HUES64 (cell line): ENCODE data around the gene SLC22A3.
A peak's percentile ranks its signal among the peaks of the same experiment; 100 is the strongest.

Experiments
- H3K27ac ChIP-seq: 2 replicates; pipeline ENCODE4 v1.7.0; 2013; ENCODE audit warnings: low read depth, low read length, inconsistent platforms
- H3K27me3 ChIP-seq: 2 replicates; pipeline ENCODE4 v1.6.1; 2013; ENCODE audit warnings: mild to moderate bottlenecking, low read length; ENCODE audit not compliant: insufficient read depth
- H3K36me3 ChIP-seq: 2 replicates; pipeline ENCODE4 v1.6.1; 2013; ENCODE audit warnings: mild to moderate bottlenecking, low read length; ENCODE audit not compliant: insufficient read depth
- H3K4me1 ChIP-seq: 2 replicates; pipeline ENCODE4 v1.6.1; 2013; ENCODE audit warnings: mild to moderate bottlenecking, low read length, moderate library complexity; ENCODE audit not compliant: insufficient read depth
- H3K4me3 ChIP-seq: 2 replicates; pipeline ENCODE4 v1.5.1; 2013; ENCODE audit warnings: mild to moderate bottlenecking, low read length, moderate library complexity
- H3K9ac ChIP-seq: 2 replicates; pipeline ENCODE4 v1.6.1; 2013; ENCODE audit warnings: mild to moderate bottlenecking, low read depth, low read length
- H3K9me3 ChIP-seq: 2 replicates; pipeline ENCODE4 v1.6.1; 2013; ENCODE audit warnings: low read depth, low read length; ENCODE audit not compliant: insufficient read depth
- WGBS: fragments of 150-250, 120-280 bp; methylation state at CpG from one replicate; pipeline ENCODE4 v1.1.7; 2013; ENCODE audit warnings: missing lambda C conversion rate; 5-methylcytosine and 5-hydroxymethylcytosine counted together

SLC22A3 gene

DNA sequence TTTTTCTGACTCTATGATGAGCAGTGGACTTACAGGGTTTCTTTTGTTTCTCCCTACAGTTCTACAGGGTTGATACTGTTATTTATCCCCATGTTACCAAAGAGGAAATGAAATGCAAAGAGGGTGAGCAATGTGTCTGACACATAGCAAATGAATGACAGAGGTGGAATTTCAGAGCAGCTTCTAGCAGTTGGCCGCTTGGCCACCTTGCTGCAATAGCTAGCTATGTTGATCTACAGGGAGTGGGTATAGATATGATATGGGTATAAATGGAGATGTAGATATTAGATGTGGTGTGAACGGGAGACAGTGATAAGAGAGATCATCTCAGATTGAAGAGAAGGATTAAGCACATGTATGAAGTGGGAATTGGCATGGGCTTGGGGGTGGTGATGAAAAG is 10.9 kb upstream of the SLC22A3 start:
- no peaks in the 10 kb centered on the region; the same call in 1 of the 2 replicates for H3K4me1 ChIP-seq
- H3K27ac ChIP-seq, result no peak overlapping the region
- no peaks in the 10 kb centered on the region for H3K9me3 ChIP-seq
- no peaks in the 10 kb centered on the region for H3K27me3 ChIP-seq
- H3K4me3 ChIP-seq, result no peak overlapping the region
- 88% methylated on average over 2 of the region's 2 CpGs for WGBS
- H3K9ac ChIP-seq, result no peak overlapping the region
- no peaks in the 10 kb centered on the region for H3K36me3 ChIP-seq

DNA sequence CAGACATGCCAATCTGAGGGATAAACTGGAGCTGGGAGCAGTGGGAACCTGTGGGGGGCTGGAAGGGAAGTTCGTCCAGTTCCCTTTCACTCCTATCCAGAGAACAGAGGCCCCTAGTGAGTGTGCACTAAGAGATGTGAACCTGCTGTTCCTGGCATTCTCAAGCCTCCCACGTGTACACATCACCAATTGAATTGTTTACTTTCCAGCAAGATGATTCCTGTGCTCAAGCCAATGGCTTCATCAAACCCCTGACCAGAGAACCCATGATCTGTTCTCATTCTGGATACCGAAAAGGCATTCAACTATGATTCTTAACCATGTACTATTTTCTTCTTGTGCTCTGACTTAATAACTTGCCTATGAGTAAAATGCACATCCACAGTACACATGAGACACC is 10.2 kb upstream of the SLC22A3 start:
- Histone ChIP-seq H3K27me3 (no peaks in the 10 kb centered on the region), H3K9me3 (no peaks in the 10 kb centered on the region), H3K4me3 (no peak overlapping the region), H3K36me3 (no peaks in the 10 kb centered on the region), H3K9ac (no peak overlapping the region), H3K27ac (no peak overlapping the region), H3K4me1 (no peaks in the 10 kb centered on the region; the same call in 1 of the 2 replicates)
- 86% methylated on average over 3 of the region's 3 CpGs for WGBS

DNA sequence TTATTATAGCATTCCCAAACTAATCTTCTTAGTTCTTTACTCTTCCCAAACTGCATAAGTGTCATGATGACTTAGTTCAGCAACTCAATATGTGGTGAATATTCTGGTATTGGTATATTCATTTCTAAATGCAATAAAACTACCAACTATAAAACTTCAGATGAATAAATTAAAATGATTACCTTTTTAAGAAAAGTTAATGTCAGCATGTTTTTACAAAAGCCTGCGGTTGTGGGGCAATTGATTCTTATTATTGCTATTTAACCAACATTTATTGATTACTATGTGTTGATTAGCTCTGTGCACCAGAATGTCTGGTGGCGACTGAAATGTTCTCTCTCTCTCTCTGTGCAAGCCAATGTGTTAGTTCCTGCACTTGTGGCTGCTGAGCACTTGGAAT is 5.0 kb upstream of the SLC22A3 start:
- Histone ChIP-seq H3K9ac (no peak overlapping the region), H3K4me1 (no peaks in the 10 kb centered on the region), H3K27ac (no peak overlapping the region), H3K36me3 (no peaks in the 10 kb centered on the region), H3K9me3 (no peaks in the 10 kb centered on the region), H3K27me3 (peaks cover 26% of the 10 kb centered on the region), H3K4me3 (no peak overlapping the region)
- 100% methylated on average over 1 of the region's 2 CpGs for WGBS

DNA sequence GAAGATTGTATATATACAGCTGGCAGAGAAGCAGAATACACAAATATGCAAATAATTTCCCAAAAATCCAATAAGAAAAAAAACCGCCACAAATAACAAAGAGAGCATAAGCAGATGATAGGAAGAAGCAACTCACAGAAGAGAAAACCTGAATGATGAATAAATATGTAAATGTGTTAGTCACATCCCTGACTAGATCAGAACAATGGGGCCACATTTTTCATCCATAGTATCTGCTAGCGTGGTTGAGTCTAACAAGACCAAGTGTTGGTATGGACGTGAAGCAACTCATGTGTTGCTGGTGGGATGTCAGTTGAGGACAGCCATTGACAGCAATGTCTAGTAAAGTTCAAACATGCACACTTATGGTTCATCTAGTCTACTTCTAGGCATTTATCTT is 3.9 kb upstream of the SLC22A3 start:
- peaks cover 3% of the 10 kb centered on the region; the same call in 1 of the 2 replicates for H3K4me1 ChIP-seq
- H3K9me3 ChIP-seq, result no peaks in the 10 kb centered on the region
- H3K4me3 ChIP-seq, result no peak overlapping the region
- WGBS, result 87% methylated on average over 2 of the region's 3 CpGs
- no peak overlapping the region for H3K9ac ChIP-seq
- H3K27me3 ChIP-seq, result peaks cover 37% of the 10 kb centered on the region
- H3K27ac ChIP-seq, result no peak overlapping the region
- no peaks in the 10 kb centered on the region for H3K36me3 ChIP-seq

DNA sequence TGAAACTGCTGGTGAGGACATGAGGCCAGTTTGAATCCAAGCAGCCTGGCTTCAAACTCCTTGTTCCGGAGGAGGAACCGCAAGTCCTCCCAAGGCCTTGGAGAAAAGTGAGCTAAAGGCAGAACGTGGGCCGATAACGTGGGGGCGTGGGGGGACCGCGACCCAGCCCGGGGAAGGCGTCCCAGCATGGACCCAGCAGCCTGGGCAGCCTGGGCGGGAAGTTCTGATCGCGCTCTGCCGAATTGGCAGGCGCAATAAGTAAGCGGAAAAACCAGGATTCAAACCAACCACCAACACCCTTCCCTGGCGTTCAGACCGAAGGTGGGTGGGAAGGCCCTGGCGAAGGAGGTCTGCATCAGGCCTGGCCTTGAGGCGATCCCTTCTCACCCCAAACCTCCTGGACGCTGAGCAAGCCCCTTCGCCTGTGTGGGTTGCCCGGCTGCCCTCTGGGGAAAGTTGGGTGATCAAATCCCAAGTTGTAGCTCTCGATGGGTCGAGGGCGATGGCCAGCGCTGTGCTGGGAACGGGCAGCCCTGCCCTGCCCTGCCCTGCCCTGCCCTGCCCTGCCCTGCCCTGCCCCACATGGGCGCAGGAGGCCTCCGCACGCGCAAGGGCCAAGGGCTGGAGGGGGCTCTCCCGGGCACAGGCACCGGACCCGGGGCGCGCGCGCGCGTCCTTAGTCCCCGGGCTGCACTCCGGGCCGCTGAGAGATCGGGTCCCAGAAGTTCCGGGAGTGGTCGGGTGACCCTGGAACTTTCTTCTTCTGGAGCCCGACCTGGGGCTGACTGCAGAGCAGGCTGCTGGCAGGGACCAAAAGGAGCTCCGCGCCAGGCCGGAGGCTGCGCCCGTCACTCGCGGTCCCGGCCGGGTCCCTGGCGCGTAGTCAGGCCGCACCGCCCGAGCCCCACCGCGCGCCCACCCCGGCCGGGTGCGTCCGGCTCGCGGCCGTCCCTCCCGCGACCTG is 637 bp upstream of the SLC22A3 start:
- WGBS, result 32% methylated on average over 74 of the region's 74 CpGs
- H3K9ac ChIP-seq, result peak overlapping the region; percentile 45; the same call in 1 of the 2 replicates
- H3K9me3 ChIP-seq, result no peaks in the 10 kb centered on the region
- peaks cover 53% of the 10 kb centered on the region for H3K27me3 ChIP-seq
- no peaks in the 10 kb centered on the region for H3K36me3 ChIP-seq
- no peak overlapping the region for H3K27ac ChIP-seq
- H3K4me3 ChIP-seq, result peak overlapping the region; percentile 57
- peaks cover 3% of the 10 kb centered on the region; the same call in 1 of the 2 replicates for H3K4me1 ChIP-seq

DNA sequence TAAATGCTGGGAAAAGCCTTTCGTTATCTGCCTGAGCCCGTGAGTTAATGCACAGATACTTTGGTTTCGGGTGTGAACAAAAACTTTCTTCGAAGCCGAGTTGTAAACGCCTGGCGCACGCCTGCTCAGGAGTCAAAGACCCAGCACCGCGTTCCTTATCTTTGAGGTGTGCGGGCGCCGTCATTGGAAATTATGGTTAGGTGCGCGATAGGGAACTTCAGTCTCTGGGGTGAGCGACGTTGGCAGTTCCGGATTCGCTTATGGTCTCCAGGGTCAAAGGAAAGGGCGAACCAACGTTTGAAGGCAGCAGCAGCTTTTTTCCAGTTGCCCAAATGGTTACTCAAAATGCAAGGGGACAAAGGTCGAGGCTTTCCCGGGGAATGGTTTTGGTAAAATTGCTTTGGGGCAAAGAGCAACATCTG is 853 bp downstream of the SLC22A3 start:
- Histone ChIP-seq H3K36me3 (no peaks in the 10 kb centered on the region), H3K4me3 (peak overlapping the region; percentile 57), H3K27ac (no peak overlapping the region), H3K4me1 (peaks cover 3% of the 10 kb centered on the region; the same call in 1 of the 2 replicates), H3K27me3 (peaks cover 53% of the 10 kb centered on the region), H3K9ac (peak overlapping the region; percentile 53), H3K9me3 (no peaks in the 10 kb centered on the region)
- whole genome bisulfite sequencing, result 2% methylated on average over 23 of the region's 23 CpGs

DNA sequence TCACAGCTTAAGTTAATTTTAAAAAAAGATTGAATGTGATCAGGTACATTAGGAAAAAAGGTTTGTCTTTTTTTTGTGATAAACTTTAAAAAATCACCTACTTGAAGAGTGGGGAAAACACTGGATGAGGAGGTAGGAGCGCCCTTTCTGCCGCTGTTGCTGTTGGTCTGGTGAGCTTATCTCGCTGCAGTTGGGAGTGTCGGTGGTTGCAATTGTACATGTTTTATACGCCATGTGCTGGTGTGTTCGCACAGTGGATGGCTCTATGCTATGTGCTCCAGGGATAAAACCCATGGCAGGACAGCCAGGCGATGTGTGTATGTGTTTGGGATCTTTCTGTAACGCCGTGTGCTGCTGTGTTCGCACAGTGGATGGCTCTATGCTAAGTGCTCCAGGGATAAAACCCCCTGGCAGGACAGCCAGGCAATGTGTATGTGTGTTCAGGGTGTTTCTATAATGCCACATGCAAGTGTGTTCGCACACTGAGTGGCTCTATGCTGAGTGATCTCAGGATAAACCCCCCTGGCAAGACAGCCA is 1.7 kb downstream of the SLC22A3 start:
- 62% methylated on average over 11 of the region's 11 CpGs for WGBS
- Histone ChIP-seq H3K27me3 (peaks cover 53% of the 10 kb centered on the region), H3K9ac (no peak overlapping the region), H3K36me3 (no peaks in the 10 kb centered on the region), H3K27ac (no peak overlapping the region), H3K4me3 (peak overlapping the region; percentile 57), H3K9me3 (no peaks in the 10 kb centered on the region), H3K4me1 (peaks cover 3% of the 10 kb centered on the region; the same call in 1 of the 2 replicates)

DNA sequence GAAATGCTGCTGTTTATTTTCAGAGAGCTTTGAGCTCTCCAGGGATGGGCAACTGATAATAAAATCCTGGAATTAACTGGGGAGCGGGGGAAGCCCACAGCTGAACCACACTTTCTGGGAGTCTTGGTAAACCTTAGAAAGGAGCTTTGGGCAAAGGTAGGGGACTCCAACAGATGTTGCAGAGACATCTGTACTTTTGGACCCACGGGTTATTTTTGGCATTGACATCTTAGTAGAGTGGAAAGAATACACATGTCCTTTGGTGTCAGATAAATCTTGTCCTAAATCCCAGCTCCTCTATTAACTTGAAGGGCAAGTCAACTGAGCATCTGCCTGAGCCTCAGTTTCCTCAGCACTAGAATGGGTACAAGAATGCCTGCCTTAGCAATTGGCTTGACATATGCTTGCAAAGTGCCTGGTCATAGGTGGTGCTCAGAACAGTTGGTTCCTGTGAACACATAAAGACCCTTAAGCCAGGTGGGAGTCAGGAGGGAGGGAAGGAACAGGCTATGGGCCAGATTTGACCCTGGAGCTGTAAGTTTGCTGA is 5.8 kb downstream of the SLC22A3 start:
- Histone ChIP-seq H3K4me3 (no peak overlapping the region), H3K27ac (no peak overlapping the region), H3K9me3 (no peaks in the 10 kb centered on the region), H3K9ac (no peak overlapping the region), H3K36me3 (no peaks in the 10 kb centered on the region), H3K4me1 (peaks cover 3% of the 10 kb centered on the region; the same call in 1 of the 2 replicates), H3K27me3 (peaks cover 18% of the 10 kb centered on the region)
- WGBS, result 94% methylated on average over 2 of the region's 2 CpGs

DNA sequence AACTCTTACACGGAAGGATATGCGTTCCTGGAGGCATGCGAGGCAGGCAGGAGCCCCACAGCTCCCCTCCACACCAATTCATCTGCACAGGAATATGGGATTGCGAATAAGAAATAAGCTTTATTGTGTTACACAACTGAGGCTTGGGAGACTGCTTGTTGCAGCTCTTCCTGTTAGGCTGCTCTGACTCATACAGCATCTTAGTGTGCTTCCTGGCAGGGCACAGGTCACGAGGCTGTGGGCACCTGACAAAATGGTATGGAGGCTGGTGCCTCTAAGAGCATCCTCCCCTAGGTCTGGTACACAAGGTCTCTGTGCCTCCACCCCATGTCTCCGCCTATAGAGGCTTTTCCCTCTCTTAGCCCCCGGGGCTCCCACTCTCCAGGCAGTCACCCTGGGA is 6.8 kb downstream of the SLC22A3 start:
- Histone ChIP-seq H3K9me3 (no peaks in the 10 kb centered on the region), H3K9ac (no peak overlapping the region), H3K4me3 (no peak overlapping the region), H3K27me3 (peaks cover 8% of the 10 kb centered on the region), H3K4me1 (no peaks in the 10 kb centered on the region), H3K27ac (no peak overlapping the region), H3K36me3 (no peaks in the 10 kb centered on the region)
- 87% methylated on average over 7 of the region's 7 CpGs for WGBS

DNA sequence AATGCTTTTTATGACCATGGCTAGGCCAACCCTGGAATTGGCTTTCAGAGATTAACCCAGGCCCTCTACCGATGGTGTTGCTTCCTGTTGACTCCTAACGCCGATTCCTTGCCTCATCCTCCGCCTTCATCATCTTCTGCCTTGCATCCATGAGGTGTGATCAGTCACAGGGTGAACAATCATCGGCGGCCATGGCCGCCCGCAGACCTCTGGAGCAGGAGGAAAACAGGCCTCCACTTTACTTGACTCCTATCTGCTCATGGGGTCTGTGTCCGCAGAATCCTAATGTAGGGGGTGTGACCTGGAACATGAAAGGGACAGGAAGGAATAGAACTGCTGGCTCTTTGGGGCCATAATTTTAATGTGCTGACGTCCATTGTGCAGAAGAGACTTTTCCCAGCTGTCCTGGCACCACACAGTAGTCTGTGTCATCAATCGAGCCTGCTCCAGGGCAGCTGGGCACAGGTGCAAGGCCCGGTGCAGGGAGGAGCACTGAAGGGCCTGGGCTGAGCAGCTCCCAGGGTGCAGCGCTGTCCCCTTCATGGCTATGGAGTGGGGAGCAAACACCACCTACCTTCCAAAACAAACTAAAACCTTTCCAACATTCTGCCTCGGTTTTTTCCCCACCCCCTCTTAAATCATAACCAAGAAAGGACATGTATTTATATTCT is 8.0 kb downstream of the SLC22A3 start:
- no peak overlapping the region for H3K27ac ChIP-seq
- H3K9ac ChIP-seq, result no peak overlapping the region
- H3K36me3 ChIP-seq, result no peaks in the 10 kb centered on the region
- no peaks in the 10 kb centered on the region for H3K27me3 ChIP-seq
- WGBS, result 94% methylated on average over 13 of the region's 14 CpGs
- H3K4me1 ChIP-seq, result no peaks in the 10 kb centered on the region
- H3K4me3 ChIP-seq, result no peak overlapping the region
- no peaks in the 10 kb centered on the region for H3K9me3 ChIP-seq

DNA sequence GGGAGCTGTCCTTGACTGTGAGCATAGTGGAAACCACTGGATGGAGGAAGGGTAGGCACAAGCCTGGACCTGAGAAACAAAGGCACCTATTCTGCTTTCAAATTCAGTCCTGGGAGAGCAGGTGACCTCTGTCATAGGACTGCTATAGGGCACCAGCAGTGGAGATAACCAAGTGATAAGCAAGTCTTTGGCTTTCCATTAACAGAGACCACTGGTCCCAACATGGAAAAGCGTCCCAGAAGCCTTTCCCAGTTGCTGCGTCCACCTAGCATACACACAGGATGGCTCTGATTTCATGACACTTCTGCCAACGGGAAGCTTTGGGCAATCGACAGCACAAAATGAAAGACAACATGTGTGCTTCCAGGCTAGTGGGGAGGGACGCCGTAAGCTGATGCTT is 8.9 kb downstream of the SLC22A3 start:
- no peak overlapping the region for H3K27ac ChIP-seq
- no peaks in the 10 kb centered on the region for H3K27me3 ChIP-seq
- no peaks in the 10 kb centered on the region for H3K9me3 ChIP-seq
- WGBS, result 90% methylated on average over 6 of the region's 6 CpGs
- no peak overlapping the region for H3K9ac ChIP-seq
- H3K4me3 ChIP-seq, result no peak overlapping the region
- no peaks in the 10 kb centered on the region for H3K4me1 ChIP-seq
- no peaks in the 10 kb centered on the region for H3K36me3 ChIP-seq
